Adrenal gland (tissue), 5 donors: Measurements from ENCODE around the gene CBX8.
A peak's percentile ranks its signal among the peaks of the same experiment; 100 is the strongest.

Experiments
- CTCF ChIP-seq, 6 experiments: fragments of 450-650 bp in 4 of 6; fragments of 200-600 bp in 2 of 6; sonication (generic) in 1 of 6; IDR thresholded peaks; 1 replicate in 5 of 6; 2 replicates in 1 of 6; pipeline versions ENCODE4 v1.5.1 to v1.8.0; 2016 to 2021; ENCODE audit warnings: antibody characterized with exemption in 6 of 6, mild to moderate bottlenecking in 2 of 6, moderate library complexity in 1 of 6
- POLR2A ChIP-seq, 2 donors: fragments of 450-650 bp; IDR thresholded peaks; one replicate each; pipeline ENCODE4 v1.6.1; 2017; ENCODE audit warnings: antibody characterized with exemption in 2 of 2, mild to moderate bottlenecking in 2 of 2, moderate library complexity in 1 of 2
- donor health status: DM: no; HTN: no; CAD: no.

GRCh38 chr17:79839356-79840268 is 42.7 kb upstream of the CBX8 start, which contains the start of gene CBX4:
- TF ChIP-seq POLR2A (IDR thresholded peaks at IDR 0.05) (peak; percentile 89 to 96), CTCF (IDR thresholded peaks at IDR 0.05) (peak in 5 of 6 experiments; percentile 48 to 86 (median 63))
